ENCODE measurements around the gene PTPRN2.

- TF ChIP-seq CTCF (IDR thresholded peaks at IDR 0.05; ENCODE audit: extremely low read depth in 1 of 2, insufficient read depth in 1 of 2, low read depth in 1 of 2, low read length in 2 of 2) (no peak), MAX (IDR thresholded peaks at IDR 0.05; ENCODE audit: insufficient read depth, insufficient read length) (no peak), POLR2A (IDR thresholded peaks at IDR 0.05; ENCODE audit: low read depth, low read length) (no peak), EZH2 (IDR thresholded peaks at IDR 0.05; ENCODE audit: borderline replicate concordance, low read depth, low read length, severe bottlenecking) (no peak), GATA2 (IDR thresholded peaks at IDR 0.05; ENCODE audit: insufficient read depth, insufficient read length, low read depth, low read length) (no peak)
Measured at GRCh38 chr7:158015403-158016179, 572.0 kb downstream of the PTPRN2 start.

All from endothelial cell of umbilical vein (primary cell).